H1 (cell line): ENCODE measurements around the gene NCAM1. TPM values are rescaled to one million over a fixed set of nuclear protein-coding genes. Genes with fewer than 3 reads are reported as not detected.

Source experiments
- ATF3 ChIP-seq: IDR thresholded peaks from 2 replicates; pipeline ENCODE4 v1.6.1; 2011; ENCODE audit warnings: low read depth, mild to moderate bottlenecking, low read length; ENCODE audit not compliant: insufficient read depth
- CHD1 ChIP-seq: IDR thresholded peaks from 2 replicates; pipeline ENCODE4 v1.6.1; 2012; ENCODE audit warnings: low read depth, low read length, improper control_type of control experiment
- CREB1 ChIP-seq: IDR thresholded peaks from 2 replicates; pipeline ENCODE4 v1.6.1; 2012; ENCODE audit warnings: inconsistent platforms
- EGR1 ChIP-seq: IDR thresholded peaks from 2 replicates; pipeline ENCODE4 v1.6.1; 2011; ENCODE audit warnings: low read depth, low read length, borderline replicate concordance
- RAD21 ChIP-seq, 2 experiments: IDR thresholded peaks in 1 of 2; conservative IDR thresholded peaks in 1 of 2; 2 replicates each; pipeline ENCODE4 v1.6.1; 2011; ENCODE audit warnings: low read depth in 2 of 2, low read length in 2 of 2, improper control_type of control experiment in 1 of 2, inconsistent platforms in 1 of 2, mild to moderate bottlenecking in 1 of 2, moderate library complexity in 1 of 2
- SIN3A ChIP-seq, 2 experiments: IDR thresholded peaks in 1 of 2; conservative IDR thresholded peaks in 1 of 2; 2 replicates each; pipeline ENCODE4 v1.6.1; 2011 to 2012; ENCODE audit warnings: low read length in 2 of 2, improper control_type of control experiment in 1 of 2, low read depth in 1 of 2, mild to moderate bottlenecking in 1 of 2
- SIX5 ChIP-seq: IDR thresholded peaks from 2 replicates; pipeline ENCODE4 v1.6.1; 2011; ENCODE audit warnings: mild to moderate bottlenecking, low read depth, low read length
- polyA plus RNA-seq, 7 experiments: library from polyadenylated mRNA; depleted of rRNA in 3 of 7; stranded (reverse) in 5 of 7; unstranded in 2 of 7; fragments of >200 nt in 5 of 7; fragments of 200-250 nt in 2 of 7; gene quantifications; 1 replicate in 5 of 7; 2 replicates in 1 of 7; 4 replicates in 1 of 7; pipeline versions ENCODE4 v1.2.1 to v1.2.3, GENCODE V29; 2011 to 2013; ENCODE audit warnings: missing spikeins in 2 of 7, mixed read lengths in 2 of 7
- total RNA-seq: library from RNA; stranded (reverse); fragmentation: NEBNext Ultra II Directional; extraction: Animal tissue kit (Norgen Biotek cat#: 25700); gene quantifications from 2 replicates; pipeline ENCODE4 v1.2.1, GENCODE V29; 2021
- TF ChIP-seq, protein P1 (sequence below): fragments of 300-600 bp; sonication (generic); IDR thresholded peaks from 2 replicates; pipeline ENCODE4 v1.7.1; 2012; ENCODE audit warnings: low read length, moderate library complexity, mild to moderate bottlenecking, inconsistent platforms; ENCODE audit not compliant: insufficient replicate concordance
- TF ChIP-seq, protein P2 (sequence below): IDR thresholded peaks from 2 replicates; pipeline ENCODE4 v1.6.1; 2012; ENCODE audit warnings: low read length, inconsistent platforms

NCAM1 gene
- total and polyA plus RNA-seq, 2 of the 8 experiments (the other 6 are each of a cell fraction or from before 2014, with no cell fraction given), result 3.1 to 4.3 TPM

DNA sequence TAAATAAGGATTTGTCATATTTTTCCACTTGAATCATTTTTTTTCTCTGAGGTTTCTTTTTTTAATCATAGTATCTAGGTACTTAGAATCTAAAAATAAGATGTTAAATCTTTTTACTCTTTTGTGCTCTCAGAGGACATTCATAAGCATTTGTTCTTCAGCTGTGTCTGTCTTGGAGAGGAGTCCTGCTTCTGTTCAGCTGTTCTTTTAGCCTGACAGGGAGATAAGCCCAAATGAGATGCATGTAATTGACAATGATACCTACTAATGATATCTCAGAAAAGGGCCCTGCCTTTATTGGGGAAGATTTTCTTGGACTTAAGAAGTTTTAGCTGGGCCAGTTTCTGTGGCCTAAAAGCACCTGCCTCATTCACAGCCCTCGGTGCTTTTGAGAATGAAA is 156.9 kb downstream of the NCAM1 start (continued):
- TF ChIP-seq, protein P1, sequence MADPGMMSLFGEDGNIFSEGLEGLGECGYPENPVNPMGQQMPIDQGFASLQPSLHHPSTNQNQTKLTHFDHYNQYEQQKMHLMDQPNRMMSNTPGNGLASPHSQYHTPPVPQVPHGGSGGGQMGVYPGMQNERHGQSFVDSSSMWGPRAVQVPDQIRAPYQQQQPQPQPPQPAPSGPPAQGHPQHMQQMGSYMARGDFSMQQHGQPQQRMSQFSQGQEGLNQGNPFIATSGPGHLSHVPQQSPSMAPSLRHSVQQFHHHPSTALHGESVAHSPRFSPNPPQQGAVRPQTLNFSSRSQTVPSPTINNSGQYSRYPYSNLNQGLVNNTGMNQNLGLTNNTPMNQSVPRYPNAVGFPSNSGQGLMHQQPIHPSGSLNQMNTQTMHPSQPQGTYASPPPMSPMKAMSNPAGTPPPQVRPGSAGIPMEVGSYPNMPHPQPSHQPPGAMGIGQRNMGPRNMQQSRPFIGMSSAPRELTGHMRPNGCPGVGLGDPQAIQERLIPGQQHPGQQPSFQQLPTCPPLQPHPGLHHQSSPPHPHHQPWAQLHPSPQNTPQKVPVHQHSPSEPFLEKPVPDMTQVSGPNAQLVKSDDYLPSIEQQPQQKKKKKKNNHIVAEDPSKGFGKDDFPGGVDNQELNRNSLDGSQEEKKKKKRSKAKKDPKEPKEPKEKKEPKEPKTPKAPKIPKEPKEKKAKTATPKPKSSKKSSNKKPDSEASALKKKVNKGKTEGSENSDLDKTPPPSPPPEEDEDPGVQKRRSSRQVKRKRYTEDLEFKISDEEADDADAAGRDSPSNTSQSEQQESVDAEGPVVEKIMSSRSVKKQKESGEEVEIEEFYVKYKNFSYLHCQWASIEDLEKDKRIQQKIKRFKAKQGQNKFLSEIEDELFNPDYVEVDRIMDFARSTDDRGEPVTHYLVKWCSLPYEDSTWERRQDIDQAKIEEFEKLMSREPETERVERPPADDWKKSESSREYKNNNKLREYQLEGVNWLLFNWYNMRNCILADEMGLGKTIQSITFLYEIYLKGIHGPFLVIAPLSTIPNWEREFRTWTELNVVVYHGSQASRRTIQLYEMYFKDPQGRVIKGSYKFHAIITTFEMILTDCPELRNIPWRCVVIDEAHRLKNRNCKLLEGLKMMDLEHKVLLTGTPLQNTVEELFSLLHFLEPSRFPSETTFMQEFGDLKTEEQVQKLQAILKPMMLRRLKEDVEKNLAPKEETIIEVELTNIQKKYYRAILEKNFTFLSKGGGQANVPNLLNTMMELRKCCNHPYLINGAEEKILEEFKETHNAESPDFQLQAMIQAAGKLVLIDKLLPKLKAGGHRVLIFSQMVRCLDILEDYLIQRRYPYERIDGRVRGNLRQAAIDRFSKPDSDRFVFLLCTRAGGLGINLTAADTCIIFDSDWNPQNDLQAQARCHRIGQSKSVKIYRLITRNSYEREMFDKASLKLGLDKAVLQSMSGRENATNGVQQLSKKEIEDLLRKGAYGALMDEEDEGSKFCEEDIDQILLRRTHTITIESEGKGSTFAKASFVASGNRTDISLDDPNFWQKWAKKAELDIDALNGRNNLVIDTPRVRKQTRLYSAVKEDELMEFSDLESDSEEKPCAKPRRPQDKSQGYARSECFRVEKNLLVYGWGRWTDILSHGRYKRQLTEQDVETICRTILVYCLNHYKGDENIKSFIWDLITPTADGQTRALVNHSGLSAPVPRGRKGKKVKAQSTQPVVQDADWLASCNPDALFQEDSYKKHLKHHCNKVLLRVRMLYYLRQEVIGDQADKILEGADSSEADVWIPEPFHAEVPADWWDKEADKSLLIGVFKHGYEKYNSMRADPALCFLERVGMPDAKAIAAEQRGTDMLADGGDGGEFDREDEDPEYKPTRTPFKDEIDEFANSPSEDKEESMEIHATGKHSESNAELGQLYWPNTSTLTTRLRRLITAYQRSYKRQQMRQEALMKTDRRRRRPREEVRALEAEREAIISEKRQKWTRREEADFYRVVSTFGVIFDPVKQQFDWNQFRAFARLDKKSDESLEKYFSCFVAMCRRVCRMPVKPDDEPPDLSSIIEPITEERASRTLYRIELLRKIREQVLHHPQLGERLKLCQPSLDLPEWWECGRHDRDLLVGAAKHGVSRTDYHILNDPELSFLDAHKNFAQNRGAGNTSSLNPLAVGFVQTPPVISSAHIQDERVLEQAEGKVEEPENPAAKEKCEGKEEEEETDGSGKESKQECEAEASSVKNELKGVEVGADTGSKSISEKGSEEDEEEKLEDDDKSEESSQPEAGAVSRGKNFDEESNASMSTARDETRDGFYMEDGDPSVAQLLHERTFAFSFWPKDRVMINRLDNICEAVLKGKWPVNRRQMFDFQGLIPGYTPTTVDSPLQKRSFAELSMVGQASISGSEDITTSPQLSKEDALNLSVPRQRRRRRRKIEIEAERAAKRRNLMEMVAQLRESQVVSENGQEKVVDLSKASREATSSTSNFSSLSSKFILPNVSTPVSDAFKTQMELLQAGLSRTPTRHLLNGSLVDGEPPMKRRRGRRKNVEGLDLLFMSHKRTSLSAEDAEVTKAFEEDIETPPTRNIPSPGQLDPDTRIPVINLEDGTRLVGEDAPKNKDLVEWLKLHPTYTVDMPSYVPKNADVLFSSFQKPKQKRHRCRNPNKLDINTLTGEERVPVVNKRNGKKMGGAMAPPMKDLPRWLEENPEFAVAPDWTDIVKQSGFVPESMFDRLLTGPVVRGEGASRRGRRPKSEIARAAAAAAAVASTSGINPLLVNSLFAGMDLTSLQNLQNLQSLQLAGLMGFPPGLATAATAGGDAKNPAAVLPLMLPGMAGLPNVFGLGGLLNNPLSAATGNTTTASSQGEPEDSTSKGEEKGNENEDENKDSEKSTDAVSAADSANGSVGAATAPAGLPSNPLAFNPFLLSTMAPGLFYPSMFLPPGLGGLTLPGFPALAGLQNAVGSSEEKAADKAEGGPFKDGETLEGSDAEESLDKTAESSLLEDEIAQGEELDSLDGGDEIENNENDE, result no peak
- TF ChIP-seq SIX5 (no peak), ATF3 (no peak), RAD21 (IDR thresholded peaks at IDR 0.05 in 1 of 2, conservative IDR thresholded peaks at IDR 0.05 in 1 of 2; ENCODE audit: low read depth in 2 of 2, low read length in 2 of 2) (no peak), CREB1 (no peak), EGR1 (no peak), CHD1 (no peak), SIN3A (conservative IDR thresholded peaks at IDR 0.05 in 1 of 2, IDR thresholded peaks at IDR 0.05 in 1 of 2; ENCODE audit: low read depth in 1 of 2, low read length in 2 of 2) (no peak)
- TF ChIP-seq, protein P2, sequence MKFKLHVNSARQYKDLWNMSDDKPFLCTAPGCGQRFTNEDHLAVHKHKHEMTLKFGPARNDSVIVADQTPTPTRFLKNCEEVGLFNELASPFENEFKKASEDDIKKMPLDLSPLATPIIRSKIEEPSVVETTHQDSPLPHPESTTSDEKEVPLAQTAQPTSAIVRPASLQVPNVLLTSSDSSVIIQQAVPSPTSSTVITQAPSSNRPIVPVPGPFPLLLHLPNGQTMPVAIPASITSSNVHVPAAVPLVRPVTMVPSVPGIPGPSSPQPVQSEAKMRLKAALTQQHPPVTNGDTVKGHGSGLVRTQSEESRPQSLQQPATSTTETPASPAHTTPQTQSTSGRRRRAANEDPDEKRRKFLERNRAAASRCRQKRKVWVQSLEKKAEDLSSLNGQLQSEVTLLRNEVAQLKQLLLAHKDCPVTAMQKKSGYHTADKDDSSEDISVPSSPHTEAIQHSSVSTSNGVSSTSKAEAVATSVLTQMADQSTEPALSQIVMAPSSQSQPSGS, result no peak
